ENCODE measurements around the gene RPS21.

Gene RPS21

DNA sequence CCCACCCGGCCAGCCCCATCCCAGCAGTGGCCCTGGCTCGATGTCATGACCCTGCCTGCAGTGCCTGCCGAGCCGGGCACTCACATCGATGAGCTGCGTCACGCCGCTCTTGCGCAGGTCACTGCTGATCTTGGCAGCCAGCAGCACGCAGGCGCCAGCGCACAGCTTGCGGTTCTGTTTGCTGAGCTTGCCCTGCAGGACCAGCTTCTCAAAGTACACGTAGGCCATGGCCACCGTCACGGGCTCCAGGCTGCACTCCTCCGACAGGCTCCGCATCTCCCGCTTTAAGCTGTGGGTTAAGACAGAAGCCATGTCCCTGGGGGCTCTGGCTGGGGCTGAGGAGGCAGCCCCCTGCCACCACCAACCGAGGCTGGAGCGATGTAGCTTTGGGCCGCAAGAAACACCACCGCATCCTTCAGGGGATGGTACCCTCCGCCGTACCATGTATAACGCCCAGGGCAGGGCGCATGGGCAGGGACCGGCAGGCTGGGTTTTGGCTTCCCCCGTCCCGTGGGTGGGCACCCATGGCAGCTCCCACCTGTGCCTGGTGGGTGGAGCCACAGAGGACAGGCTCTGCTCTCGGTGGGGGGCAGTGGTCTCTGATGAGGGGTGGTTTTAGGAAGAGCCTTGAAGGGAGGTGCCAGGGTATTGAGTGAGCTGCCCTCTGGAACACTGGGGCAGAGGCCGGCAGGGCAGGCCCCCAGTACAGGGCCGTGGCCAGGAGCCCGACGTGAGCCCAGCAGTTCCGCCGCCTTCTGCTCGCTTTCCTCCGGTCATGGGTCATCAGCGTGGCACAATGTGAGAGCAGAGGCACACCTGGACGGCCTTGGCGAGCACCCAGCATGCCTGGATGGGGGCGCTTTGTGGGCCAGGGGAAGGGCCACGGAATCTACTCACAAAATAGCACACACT is 4.5 kb downstream of the RPS21 start:
- no peak for TF ChIP-seq Cebpa-rat (IDR thresholded peaks at IDR 0.05)
- Histone ChIP-seq H3K4me3 (no peak overlapping the region), H3K36me3 (peaks cover 61 to 89% (median 77%) of the 10 kb centered on the region in 11 experiments)

GRCh38 chr20:62392077-62392418 is 5.1 kb downstream of the RPS21 start:
- H3K9me3 ChIP-seq (replicated peaks in 1 of 11): no peaks in the 10 kb centered on the region
- no peak overlapping the region for H3K27ac ChIP-seq
- H3K9ac ChIP-seq: peak overlapping the region in 3 of 11 experiments; percentile 19 to 57 (median 24); a peak in 4 of 22 replicates
- no peaks in the 10 kb centered on the region for H3K27me3 ChIP-seq
- H3K4me2 ChIP-seq: no peak overlapping the region
- no peak for TF ChIP-seq Cebpa-rat (IDR thresholded peaks at IDR 0.05)
- H3K36me3 ChIP-seq: peaks cover 61 to 92% (median 77%) of the 10 kb centered on the region in 11 experiments
- no peak overlapping the region for H3K4me3 ChIP-seq
- peaks cover 57 to 100% (median 93%) of the 10 kb centered on the region in 11 experiments; a peak in 21 of 22 replicates for H4K20me1 ChIP-seq
- H3K4me1 ChIP-seq: peaks cover 31 to 44% (median 41%) of the 10 kb centered on the region in 10 experiments

More for the DNA sequence above, 4.5 kb downstream of the RPS21 start:
- Histone ChIP-seq H3K9ac (peak overlapping the region in 2 of 11 experiments; percentile 19 to 24; a peak in 2 of 22 replicates), H3K4me2 (no peak overlapping the region), H4K20me1 (peaks cover 57 to 94% (median 86%) of the 10 kb centered on the region in 11 experiments; a peak in 21 of 22 replicates), H3K27ac (no peak overlapping the region), H3K4me1 (peaks cover 26 to 38% (median 35%) of the 10 kb centered on the region in 10 experiments), H3K9me3 (replicated peaks in 1 of 11) (no peaks in the 10 kb centered on the region), H3K27me3 (no peaks in the 10 kb centered on the region)

DNA sequence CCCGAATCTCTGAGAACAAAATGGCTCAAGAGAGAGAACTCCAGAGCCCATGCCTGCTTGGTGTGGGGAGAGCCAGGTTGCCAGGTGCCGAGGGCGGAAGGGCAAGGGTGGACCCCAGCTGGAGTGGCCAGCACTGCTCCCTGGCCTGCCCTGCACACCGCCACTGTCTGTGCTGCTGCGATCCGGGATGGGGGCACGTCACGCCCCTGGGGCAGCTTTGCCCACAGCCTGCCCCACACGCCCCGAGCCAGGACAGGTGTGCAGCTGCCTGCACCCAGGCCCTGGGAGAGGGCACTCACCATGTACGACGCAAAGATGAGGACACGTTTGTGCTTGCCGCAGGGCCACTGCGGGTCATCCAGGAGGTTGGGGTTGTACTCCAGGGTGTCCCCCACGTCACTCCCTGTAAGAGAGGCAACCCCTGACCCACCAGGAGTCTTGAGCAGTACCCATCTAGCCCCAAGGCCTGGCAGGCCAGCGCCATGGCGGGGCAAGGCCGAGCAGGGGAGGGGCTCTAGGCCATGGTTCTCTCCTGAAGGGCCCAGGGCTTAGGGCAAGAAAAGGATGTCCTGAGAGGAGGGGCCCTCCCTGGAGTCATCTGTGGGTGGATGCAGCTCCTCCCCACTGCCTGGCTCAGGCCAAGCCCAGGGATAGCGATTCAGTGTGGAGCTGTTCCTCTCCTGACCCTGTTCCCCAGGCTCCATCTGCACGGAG is 5.9 kb downstream of the RPS21 start:
- Histone ChIP-seq H3K27ac (peak overlapping the region in 1 of 11 experiments; percentile 41; a peak in 3 of 22 replicates), H3K9me3 (replicated peaks in 1 of 11) (no peaks in the 10 kb centered on the region), H4K20me1 (peaks cover 52 to 99% (median 90%) of the 10 kb centered on the region in 11 experiments; a peak in 21 of 22 replicates), H3K36me3 (peaks cover 56 to 94% (median 81%) of the 10 kb centered on the region in 11 experiments), H3K9ac (peak overlapping the region in 10 of 11 experiments; percentile 4 to 57 (median 30); a peak in 8 of 22 replicates), H3K4me2 (peak overlapping the region in 1 of 11 experiments; percentile 32; a peak in 1 of 22 replicates), H3K4me1 (peaks cover 28 to 46% (median 43%) of the 10 kb centered on the region in 10 experiments), H3K4me3 (no peak overlapping the region), H3K27me3 (no peaks in the 10 kb centered on the region)
- no peak for TF ChIP-seq Cebpa-rat (IDR thresholded peaks at IDR 0.05)

- no peak for TF ChIP-seq Cebpa-rat (IDR thresholded peaks at IDR 0.05)
- H3K36me3 ChIP-seq: peaks cover 51 to 91% (median 78%) of the 10 kb centered on the region in 11 experiments
Observed at GRCh38 chr20:62393335-62393665, 6.4 kb downstream of the RPS21 start.

GRCh38 chr20:62393830-62394229 is 6.9 kb downstream of the RPS21 start:
- TF ChIP-seq Cebpa-rat (IDR thresholded peaks at IDR 0.05): no peak
- Histone ChIP-seq H3K4me2 (no peak overlapping the region), H3K9ac (no peak overlapping the region), H3K36me3 (peaks cover 46 to 91% (median 78%) of the 10 kb centered on the region in 11 experiments), H3K9me3 (replicated peaks in 1 of 11) (peaks cover 0 to 6% (median 0%) of the 10 kb centered on the region in 11 experiments; a peak in 7 of 22 replicates), H3K4me1 (peaks cover 18 to 35% (median 32%) of the 10 kb centered on the region in 10 experiments), H4K20me1 (peaks cover 42 to 95% (median 79%) of the 10 kb centered on the region in 11 experiments; a peak in 21 of 22 replicates), H3K4me3 (no peak overlapping the region), H3K27me3 (no peaks in the 10 kb centered on the region), H3K27ac (no peak overlapping the region)

More at GRCh38 chr20:62393335-62393665, 6.4 kb downstream of the RPS21 start:
- Histone ChIP-seq H4K20me1 (peaks cover 47 to 95% (median 84%) of the 10 kb centered on the region in 11 experiments; a peak in 21 of 22 replicates), H3K4me1 (peaks cover 23 to 40% (median 37%) of the 10 kb centered on the region in 10 experiments), H3K27me3 (no peaks in the 10 kb centered on the region), H3K9me3 (replicated peaks in 1 of 11) (peaks cover 0 to 1% (median 0%) of the 10 kb centered on the region in 11 experiments; a peak in 6 of 22 replicates), H3K27ac (peak overlapping the region in 1 of 11 experiments; percentile 41; a peak in 2 of 22 replicates), H3K4me2 (no peak overlapping the region), H3K4me3 (no peak overlapping the region), H3K9ac (peak overlapping the region in 8 of 11 experiments; percentile 4 to 57 (median 30); a peak in 5 of 22 replicates)

- Histone ChIP-seq H3K9ac (peak overlapping the region in 2 of 11 experiments; percentile 9 to 31; a peak in 1 of 22 replicates), H4K20me1 (peaks cover 36 to 90% (median 72%) of the 10 kb centered on the region in 11 experiments; a peak in 21 of 22 replicates), H3K4me2 (no peak overlapping the region), H3K27ac (no peak overlapping the region), H3K27me3 (no peaks in the 10 kb centered on the region), H3K9me3 (replicated peaks in 1 of 11) (peaks cover 0 to 6% (median 0%) of the 10 kb centered on the region in 11 experiments; a peak in 7 of 22 replicates), H3K4me1 (peaks cover 10 to 28% (median 26%) of the 10 kb centered on the region in 10 experiments), H3K36me3 (peaks cover 39 to 84% (median 70%) of the 10 kb centered on the region in 11 experiments), H3K4me3 (no peak overlapping the region)
- no peak for TF ChIP-seq Cebpa-rat (IDR thresholded peaks at IDR 0.05)
Observed at GRCh38 chr20:62394248-62395245, 7.6 kb downstream of the RPS21 start.

- Histone ChIP-seq H3K4me1 (peaks cover 8 to 35% (median 33%) of the 10 kb centered on the region in 10 experiments), H3K9me3 (replicated peaks in 1 of 11) (peaks cover 0 to 6% (median 0%) of the 10 kb centered on the region in 11 experiments; a peak in 7 of 22 replicates), H3K9ac (peak overlapping the region in 3 of 11 experiments; percentile 18 to 31 (median 31); a peak in 2 of 22 replicates), H3K4me2 (peak overlapping the region in 1 of 11 experiments; percentile 37; a peak in 1 of 22 replicates), H3K4me3 (no peak overlapping the region), H3K27ac (no peak overlapping the region), H4K20me1 (peaks cover 28 to 90% (median 62%) of the 10 kb centered on the region in 11 experiments; a peak in 21 of 22 replicates), H3K27me3 (no peaks in the 10 kb centered on the region), H3K36me3 (peaks cover 28 to 74% (median 60%) of the 10 kb centered on the region in 11 experiments)
- no peak for TF ChIP-seq Cebpa-rat (IDR thresholded peaks at IDR 0.05)
Observed at GRCh38 chr20:62395311-62396242, 8.7 kb downstream of the RPS21 start.
